Heart left ventricle (tissue), 16 donors: ENCODE results near the gene SLC4A2. TPM values are rescaled to one million over a fixed set of nuclear protein-coding genes. Genes with fewer than 3 reads are reported as not detected.

ENCODE experiments used
- ATAC-seq, 4 donors: fragments of 200-7000 bp; cut with Tn5 transposase; one replicate each; pipeline ENCODE4 v1.9.1; 2020 to 2022; ENCODE audit warnings: moderate library complexity in 4 of 4, mild to moderate bottlenecking in 3 of 4, moderate number of reproducible peaks in 1 of 4
- DNase-seq, 5 donors: peaks; one replicate each; pipeline ENCODE4 v3.0.0-alpha.2; 2020
- H3K27ac ChIP-seq, 12 donors: fragments of 200-600 bp; sonication (generic) in 4 of 12; one replicate each; pipeline versions ENCODE4 v1.5.0 to v1.8.0; 2016 to 2022; ENCODE audit warnings: mild to moderate bottlenecking in 2 of 12
- H3K27me3 ChIP-seq, 9 donors: fragments of 200-600 bp; sonication (generic) in 2 of 9; one replicate each; pipeline versions ENCODE4 v1.5.1 to v1.8.0; 2016 to 2022; ENCODE audit warnings: mild to moderate bottlenecking in 3 of 9
- H3K36me3 ChIP-seq, 9 donors: fragments of 200-600 bp; sonication (generic) in 2 of 9; one replicate each; pipeline versions ENCODE4 v1.5.0 to v1.8.0; 2018 to 2022; ENCODE audit warnings: mild to moderate bottlenecking in 2 of 9
- H3K4me1 ChIP-seq, 12 donors: fragments of 200-600 bp; sonication (generic) in 4 of 12; one replicate each; pipeline versions ENCODE4 v1.5.0 to v1.8.0; 2016 to 2022; ENCODE audit warnings: mild to moderate bottlenecking in 3 of 12
- H3K4me3 ChIP-seq, 12 donors: fragments of 200-600 bp; sonication (generic) in 4 of 12; one replicate each; pipeline versions ENCODE4 v1.5.0 to v1.8.0; 2017 to 2022; ENCODE audit warnings: mild to moderate bottlenecking in 9 of 12, moderate library complexity in 4 of 12
- H3K9me3 ChIP-seq, 12 donors: fragments of 200-600 bp; sonication (generic) in 4 of 12; one replicate each; pipeline versions ENCODE4 v1.5.0 to v1.8.0; 2016 to 2022; ENCODE audit warnings: mild to moderate bottlenecking in 1 of 12
- CTCF ChIP-seq, 12 donors: fragments of 200-600 bp; sonication (generic) in 4 of 12; IDR thresholded peaks; one replicate each; pipeline versions ENCODE4 v1.5.0 to v1.8.0; 2018 to 2022; ENCODE audit warnings: antibody characterized with exemption in 12 of 12, mild to moderate bottlenecking in 5 of 12
- POLR2A ChIP-seq, 2 donors: fragments of 450-650 bp; IDR thresholded peaks; one replicate each; pipeline ENCODE4 v1.6.1; 2017; ENCODE audit warnings: antibody characterized with exemption in 2 of 2, mild to moderate bottlenecking in 2 of 2, moderate library complexity in 2 of 2
- WGBS, 4 donors: extraction: QIAGEN DNeasy Blood & Tissue Kit in 2 of 4; methylation state at CpG; one replicate each; pipeline versions ENCODE4 v1.1.5 to v1.1.7; 2013 to 2018; 5-methylcytosine and 5-hydroxymethylcytosine counted together
- intact Hi-C, 10 donors: fragments of 100-400 bp; cut with DNase I; formaldehyde crosslinking; loops; one replicate each; pipeline versions ENCODE4 v1.11.1 to v1.14.2; 2022
- polyA plus RNA-seq, 2 donors: library from polyadenylated mRNA; stranded (reverse); fragments of 200-250 nt; gene quantifications; one replicate each; pipeline ENCODE4 v1.2.3, GENCODE V29; 2013
- total RNA-seq, 9 donors: library from RNA; depleted of rRNA in 2 of 9; stranded (reverse); fragments of >200 nt in 2 of 9; fragmentation: NEBNext Ultra II Directional in 3 of 9; extraction: Animal tissue kit (Norgen Biotek cat#: 25700) in 3 of 9; gene quantifications; one replicate each; pipeline versions ENCODE4 v1.1.0 to v1.2.4, GENCODE V29; 2016 to 2023
- donor health status: ischemic (EF 13 %, LVEDD 7.1; RV severe dilation, severe dysfunction).
- donor health status: healthy with polysubstance abuse.
- donor health status: DM: no; HTN: yes; CAD: no.
- donor health status: DM: no; HTN: no; CAD: no.
- donor health status: ischemic (EF 25% LVEDD 6.9; RV normal size, moderate dysfunction).
- donor health status: ischemic (EF 25% LVEDD 5.7; RV mildly dilated, moderate dysfunction).
- donor health status: healthy.
- donor health status: DM: yes; HTN: yes; CAD: no.
- donor health status: ischemic (EF 35%, LVEDD 5.7; RV mildly dilated, moderate dysfunction).
- donor health status: nonischemic (EF 11% LVEDD 7.7; RV severe dilation, severe dysfunction).
- donor health status: DM: yes; HTN: yes; CAD: no.
- donor health status: PGD.
- donor health status: ischemic (EF 29% LVEDD 5.4; RV normal size, mild dysfunction).
- donor health status: nonischemic (EF 23%, LVEDD 6.1; RV moderate dilation, normal function).

SLC4A2 gene
- total and polyA plus RNA-seq, 11 donors: 44.1 to 113 (median 68.3) TPM

GRCh38 chr7:151035026-151035717 is 24.2 kb upstream of the SLC4A2 start:
- DNase-seq: peak in 2 of 5 donors; percentile 59 to 65
- TF ChIP-seq CTCF (IDR thresholded peaks at IDR 0.05) (no peak), POLR2A (IDR thresholded peaks at IDR 0.05) (no peak)
- Histone ChIP-seq H3K27ac (peak overlapping the region in 8 of 12 donors; percentile 2 to 71 (median 52)), H3K4me1 (peaks cover 7 to 35% (median 20%) of the 10 kb centered on the region in 12 donors), H3K36me3 (peaks cover 0 to 52% (median 38%) of the 10 kb centered on the region in 9 donors), H3K27me3 (no peaks in the 10 kb centered on the region), H3K4me3 (no peak overlapping the region), H3K9me3 (no peaks in the 10 kb centered on the region)
- 72 to 74% (median 73%) methylated on average over 20 to 21 of the region's 21 CpGs for WGBS, 4 donors
- ATAC-seq: peak; percentile 49 to 76 (median 62)
- intact Hi-C loops: loop anchor here in 1 of 10 donors (2.0 kb wide), 1 partner anchor 22 kb away; the partner anchor contains the start of gene CDK5

GRCh38 chr7:151035902-151036301 is 23.5 kb upstream of the SLC4A2 start:
- peak overlapping the region in 2 of 12 donors; percentile 1 to 7 for H3K27ac ChIP-seq
- intact Hi-C loops: loop anchor here in 1 of 10 donors (2.0 kb wide), 1 partner anchor 21 kb away; the partner anchor contains the start of gene CDK5

GRCh38 chr7:151038951-151039849 is 20.2 kb upstream of the SLC4A2 start:
- ATAC-seq (peak; percentile 65 to 85 (median 74)), DNase-seq (peak; percentile 59 to 90 (median 69))
- intact Hi-C loops: no loop called here
- peaks cover 7 to 35% (median 21%) of the 10 kb centered on the region in 12 donors for H3K4me1 ChIP-seq
- TF ChIP-seq CTCF (IDR thresholded peaks at IDR 0.05): no peak
- TF ChIP-seq POLR2A (IDR thresholded peaks at IDR 0.05): peak in 1 of 2 donors; percentile 33
- peak overlapping the region in 11 of 12 donors; percentile 5 to 70 (median 41) for H3K27ac ChIP-seq
- no peaks in the 10 kb centered on the region for H3K9me3 ChIP-seq
- peaks cover 0 to 54% (median 42%) of the 10 kb centered on the region in 9 donors for H3K36me3 ChIP-seq
- H3K4me3 ChIP-seq: no peak overlapping the region
- 37 to 47% (median 44%) methylated on average over 10 to 12 of the region's 12 CpGs for WGBS, 4 donors
- no peaks in the 10 kb centered on the region for H3K27me3 ChIP-seq

More at GRCh38 chr7:151035902-151036301, 23.5 kb upstream of the SLC4A2 start:
- TF ChIP-seq POLR2A (IDR thresholded peaks at IDR 0.05): no peak
- no peak for TF ChIP-seq CTCF (IDR thresholded peaks at IDR 0.05)
- H3K4me1 ChIP-seq: peaks cover 7 to 37% (median 21%) of the 10 kb centered on the region in 12 donors
- H3K27me3 ChIP-seq: no peaks in the 10 kb centered on the region
- H3K4me3 ChIP-seq: peak overlapping the region in 2 of 12 donors; percentile 7 to 11
- H3K36me3 ChIP-seq: peaks cover 0 to 52% (median 38%) of the 10 kb centered on the region in 9 donors
- DNase-seq: no peak
- no peak for ATAC-seq
- 85 to 94% (median 88%) methylated on average over 6 to 17 of the region's 17 CpGs for WGBS, 4 donors
- H3K9me3 ChIP-seq: no peaks in the 10 kb centered on the region
